AG09319 (cell line): ENCODE results near the gene ALS2.
"Not testable (repeated sequence)": the region's sequence is repeated elsewhere in the genome, so short reads cannot be mapped to it uniquely, and the experiment has no call there.

Experiments used
- DNase-seq: peaks from one replicate; pipeline ENCODE4 v3.0.0-alpha.2; 2010; ENCODE audit warnings: low read depth; ENCODE audit errors: extremely low read depth
- TF ChIP-seq, protein P1 (sequence below): IDR thresholded peaks from 2 replicates; pipeline ENCODE4 v1.5.1; 2011; ENCODE audit warnings: low read depth, mild to moderate bottlenecking, inconsistent platforms, low read length, moderate library complexity

The ALS2 gene

DNA sequence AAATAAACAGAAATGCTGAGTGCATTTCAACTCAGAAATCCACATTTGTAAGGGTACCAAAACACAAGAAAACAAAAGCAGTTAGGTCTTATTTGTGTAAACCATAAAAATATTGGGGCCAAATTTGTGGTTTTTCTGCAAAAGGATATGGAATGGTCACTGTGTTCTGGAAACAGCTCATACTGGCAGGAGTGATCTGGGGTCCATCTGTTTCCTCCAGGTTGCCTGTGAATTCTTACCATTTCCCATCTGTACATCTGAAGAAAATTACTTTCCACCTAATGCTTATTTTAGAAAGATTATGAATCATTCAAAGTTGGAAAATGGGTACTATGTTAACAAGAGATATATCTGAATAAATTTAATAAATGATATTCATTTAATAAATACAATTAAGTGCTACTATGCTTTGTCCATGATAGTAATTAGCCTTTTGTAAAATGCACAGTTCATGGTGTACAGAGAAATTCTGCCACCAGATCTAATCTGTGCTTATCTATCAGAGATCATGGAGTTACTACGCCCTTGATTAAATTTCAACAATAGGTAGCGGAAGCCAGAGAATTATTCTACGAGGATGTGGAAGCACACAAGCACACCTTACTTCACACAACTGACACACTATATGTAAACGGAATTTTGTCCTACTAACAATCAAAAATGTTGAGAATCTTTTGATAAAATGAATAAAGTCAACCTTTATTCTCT is 10.9 kb downstream of the ALS2 start:
- TF ChIP-seq, protein P1, sequence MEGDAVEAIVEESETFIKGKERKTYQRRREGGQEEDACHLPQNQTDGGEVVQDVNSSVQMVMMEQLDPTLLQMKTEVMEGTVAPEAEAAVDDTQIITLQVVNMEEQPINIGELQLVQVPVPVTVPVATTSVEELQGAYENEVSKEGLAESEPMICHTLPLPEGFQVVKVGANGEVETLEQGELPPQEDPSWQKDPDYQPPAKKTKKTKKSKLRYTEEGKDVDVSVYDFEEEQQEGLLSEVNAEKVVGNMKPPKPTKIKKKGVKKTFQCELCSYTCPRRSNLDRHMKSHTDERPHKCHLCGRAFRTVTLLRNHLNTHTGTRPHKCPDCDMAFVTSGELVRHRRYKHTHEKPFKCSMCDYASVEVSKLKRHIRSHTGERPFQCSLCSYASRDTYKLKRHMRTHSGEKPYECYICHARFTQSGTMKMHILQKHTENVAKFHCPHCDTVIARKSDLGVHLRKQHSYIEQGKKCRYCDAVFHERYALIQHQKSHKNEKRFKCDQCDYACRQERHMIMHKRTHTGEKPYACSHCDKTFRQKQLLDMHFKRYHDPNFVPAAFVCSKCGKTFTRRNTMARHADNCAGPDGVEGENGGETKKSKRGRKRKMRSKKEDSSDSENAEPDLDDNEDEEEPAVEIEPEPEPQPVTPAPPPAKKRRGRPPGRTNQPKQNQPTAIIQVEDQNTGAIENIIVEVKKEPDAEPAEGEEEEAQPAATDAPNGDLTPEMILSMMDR = no peak
- DNase-seq = no peak

DNA sequence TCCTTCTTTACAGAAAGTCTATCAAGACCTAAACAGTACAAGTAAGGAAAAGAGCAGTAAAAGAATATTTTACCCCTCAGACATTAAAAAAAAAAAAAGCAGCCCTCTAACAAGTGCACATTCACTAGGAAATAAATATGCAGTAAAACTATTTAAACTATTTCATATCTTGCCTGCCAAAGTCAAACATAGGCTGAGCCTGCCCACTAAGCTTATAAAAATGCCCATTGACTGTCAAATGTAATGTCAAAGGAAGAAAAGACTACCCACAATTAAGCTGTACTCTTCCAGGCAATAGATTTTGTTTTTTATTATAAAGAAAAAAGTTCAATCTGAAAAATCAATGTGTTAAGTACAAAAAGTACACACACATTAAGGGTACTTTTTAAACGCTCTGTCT is 11.8 kb downstream of the ALS2 start:
- TF ChIP-seq, protein P1 = no peak
- no peak for DNase-seq

DNA sequence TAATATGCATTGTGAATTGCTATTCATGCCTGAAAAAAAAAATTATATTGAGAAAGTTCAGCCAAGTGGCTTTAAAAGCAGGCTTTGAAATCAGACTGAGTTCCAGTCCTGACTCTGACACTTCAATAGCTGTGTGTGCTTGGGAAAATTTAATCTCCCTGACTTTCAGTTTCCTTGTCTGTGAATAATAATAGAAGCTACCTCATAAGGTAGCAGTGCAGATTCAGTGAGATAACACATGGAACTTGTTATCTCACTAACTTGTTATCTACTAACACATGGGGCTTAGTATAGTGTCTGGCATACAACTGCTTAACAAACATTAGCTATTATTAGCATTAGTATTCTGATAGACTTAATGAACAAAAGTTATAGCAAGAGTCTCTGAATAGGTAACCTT is 14.9 kb downstream of the ALS2 start:
- TF ChIP-seq, protein P1 = no peak
- no peak for DNase-seq

DNA sequence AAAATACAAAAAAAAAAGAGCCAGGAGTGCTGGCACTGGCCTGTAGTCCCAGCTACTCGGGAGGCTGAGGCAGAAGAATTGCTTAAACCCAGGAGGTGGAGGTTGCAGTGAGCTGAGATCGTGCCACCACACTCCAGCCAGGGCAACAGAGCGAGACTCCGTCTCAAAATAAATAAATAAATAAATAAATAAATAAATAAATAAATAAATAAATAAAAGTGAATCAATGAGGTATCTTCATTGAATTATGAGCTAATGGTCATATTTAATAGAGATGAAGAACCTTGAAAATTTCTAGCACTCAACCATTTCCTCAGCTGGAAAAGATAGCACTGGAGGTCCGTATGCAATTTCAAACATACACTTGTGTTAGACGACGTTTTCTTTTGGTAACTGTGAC is 16.3 kb downstream of the ALS2 start:
- DNase-seq = not testable (repeated sequence)

DNA sequence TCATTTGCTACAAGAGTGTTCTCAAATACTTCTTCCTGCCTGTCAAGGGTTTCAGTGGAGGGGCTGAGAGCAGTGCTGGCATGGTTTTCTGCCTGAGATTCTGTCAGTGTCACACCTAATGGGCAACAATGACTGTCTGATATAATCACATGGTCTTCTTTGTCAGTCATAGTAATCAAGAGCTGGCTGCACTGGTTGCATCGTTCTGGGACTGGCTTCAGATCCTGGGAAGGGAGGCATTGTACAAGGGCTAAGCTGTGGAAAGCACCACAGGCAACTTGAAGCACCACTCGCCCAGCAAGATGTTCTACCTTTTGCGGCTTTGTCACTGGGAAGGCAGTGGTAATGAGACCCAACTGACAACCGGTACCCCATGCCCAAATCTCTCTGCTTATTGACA is 19.6 kb downstream of the ALS2 start:
- TF ChIP-seq, protein P1 = no peak

DNA sequence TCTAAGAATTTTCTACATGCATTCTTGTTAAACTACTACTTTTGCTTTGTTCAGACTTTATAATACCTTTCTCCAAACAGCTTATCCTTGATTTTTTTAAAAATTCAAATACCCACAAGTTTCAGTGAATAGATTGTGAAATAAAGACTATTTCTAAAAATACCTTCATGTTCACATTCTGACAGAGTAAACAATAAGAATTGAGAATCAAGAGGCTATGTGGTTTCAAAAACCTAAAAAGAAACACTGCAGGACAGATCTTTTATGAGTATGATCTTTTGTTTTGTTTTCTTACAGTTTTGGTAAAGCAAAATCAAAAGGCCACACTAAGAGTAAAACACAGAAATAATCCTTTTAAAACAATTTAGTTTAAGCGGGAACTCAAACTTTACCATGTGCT is 21.2 kb downstream of the ALS2 start:
- TF ChIP-seq, protein P1 = no peak
- DNase-seq = no peak

More for the DNA sequence above, 19.6 kb downstream of the ALS2 start:
- no peak for DNase-seq

DNA sequence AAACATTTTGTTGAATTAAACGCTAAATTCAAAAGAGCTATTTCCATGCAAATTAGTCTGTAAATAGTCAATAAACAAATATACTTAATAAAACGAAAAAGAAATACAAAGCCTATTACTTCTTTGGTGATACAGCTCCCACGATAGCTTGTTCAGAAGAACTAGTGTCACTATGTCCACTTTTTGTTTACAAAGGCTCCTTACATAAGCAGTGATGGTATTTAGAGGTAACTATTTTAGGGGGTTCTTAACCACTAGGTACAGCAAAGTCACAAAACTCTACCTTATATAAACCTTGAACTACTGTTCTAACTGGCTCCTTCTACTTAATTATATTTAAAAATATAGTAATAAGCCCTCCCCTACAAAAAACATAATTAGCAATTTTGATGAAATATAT is 21.9 kb downstream of the ALS2 start:
- TF ChIP-seq, protein P1 = no peak

DNA sequence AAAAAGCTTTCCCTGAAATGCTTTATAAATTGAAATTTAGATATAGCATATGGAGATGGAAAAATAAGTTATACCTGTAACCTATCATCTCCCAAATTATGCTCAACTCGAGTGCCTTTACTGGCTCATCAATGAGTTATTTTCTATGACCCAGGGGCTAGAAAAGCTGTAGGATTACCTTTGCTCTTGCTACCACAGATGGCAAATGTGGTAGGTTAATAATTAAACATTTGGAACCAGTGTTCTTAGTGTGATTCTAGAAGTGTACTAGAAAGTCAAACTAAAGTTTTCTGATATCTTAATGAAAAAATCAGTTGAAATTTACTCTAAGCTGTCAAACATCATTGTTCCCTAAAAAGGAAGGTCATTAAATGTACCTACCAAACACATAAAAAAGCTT is 22.5 kb downstream of the ALS2 start:
- no peak for DNase-seq
- TF ChIP-seq, protein P1 = no peak

More for the DNA sequence above, 21.9 kb downstream of the ALS2 start:
- no peak for DNase-seq
